HT-29 (cell line): Measurements from ENCODE around the gene SDF4. TPM values are rescaled to one million over a fixed set of nuclear protein-coding genes. Genes with fewer than 3 reads are reported as not detected.
A peak's percentile ranks its signal among the peaks of the same experiment; 100 is the strongest.
"Not testable (repeated sequence)": the region's sequence is repeated elsewhere in the genome, so short reads cannot be mapped to it uniquely, and the experiment has no call there.

Source experiments
- DNase-seq: peaks from one replicate; pipeline ENCODE4 v3.0.0-alpha.2; 2015; ENCODE audit warnings: low spot score
- total RNA-seq: library from RNA; depleted of rRNA; stranded (reverse); fragments of >200 nt; shearing (Covaris generic); gene quantifications from 2 replicates; pipeline ENCODE4 v1.2.3, GENCODE V29; 2014

The SDF4 gene
- total RNA-seq, 1 experiment from 2014 or later = 188 TPM

DNA sequence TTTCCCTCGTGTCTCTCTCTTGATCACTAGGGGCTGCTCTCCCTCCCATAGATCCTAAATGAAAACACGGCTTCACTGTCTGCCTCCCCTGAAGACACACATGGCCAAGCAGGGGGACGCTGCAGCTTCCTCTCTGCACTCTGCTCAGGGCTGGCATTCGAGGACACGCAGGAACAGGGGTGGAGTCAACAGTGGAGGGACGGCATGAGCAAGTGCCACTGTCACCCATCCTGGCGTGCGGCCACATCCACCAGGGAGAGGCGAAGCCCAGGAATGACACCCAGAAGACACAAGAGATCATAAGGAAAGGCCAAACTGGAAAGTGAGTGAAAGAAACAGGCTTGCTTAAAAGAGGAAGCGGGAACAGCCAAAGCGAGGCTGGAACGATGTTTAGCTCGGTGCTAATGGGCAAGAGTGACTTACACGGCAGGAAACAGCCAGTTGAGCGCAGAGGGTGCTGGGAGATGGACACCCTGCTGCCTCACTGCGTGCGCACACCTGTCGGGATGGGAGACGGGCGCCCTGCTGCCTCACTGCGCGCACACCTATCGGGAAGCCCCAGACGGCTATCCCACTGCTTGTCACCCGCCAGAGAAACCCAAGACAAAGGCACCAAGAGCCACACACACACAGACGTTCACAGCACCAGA is 28.3 kb upstream of the SDF4 start:
- DNase-seq = no peak

DNA sequence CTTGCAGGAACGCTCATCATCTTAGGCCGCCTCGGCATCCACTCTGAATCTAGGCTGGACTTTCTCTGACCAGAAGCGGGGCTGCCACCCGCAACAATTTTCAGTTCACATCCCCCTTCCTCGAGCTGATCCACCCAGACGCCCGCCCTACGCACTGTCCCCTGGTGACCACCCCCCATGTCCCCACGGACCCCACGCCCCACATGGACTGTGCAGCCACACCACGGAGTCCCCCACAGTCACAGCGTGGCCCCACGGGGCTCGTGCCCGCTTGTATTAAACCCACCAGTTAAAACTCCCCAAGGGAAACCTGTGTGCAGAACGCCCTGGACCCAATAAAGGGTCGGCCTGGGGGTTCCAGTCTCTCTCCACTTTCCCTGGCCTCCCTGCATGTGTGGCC is 27.7 kb upstream of the SDF4 start:
- DNase-seq = no peak

DNA sequence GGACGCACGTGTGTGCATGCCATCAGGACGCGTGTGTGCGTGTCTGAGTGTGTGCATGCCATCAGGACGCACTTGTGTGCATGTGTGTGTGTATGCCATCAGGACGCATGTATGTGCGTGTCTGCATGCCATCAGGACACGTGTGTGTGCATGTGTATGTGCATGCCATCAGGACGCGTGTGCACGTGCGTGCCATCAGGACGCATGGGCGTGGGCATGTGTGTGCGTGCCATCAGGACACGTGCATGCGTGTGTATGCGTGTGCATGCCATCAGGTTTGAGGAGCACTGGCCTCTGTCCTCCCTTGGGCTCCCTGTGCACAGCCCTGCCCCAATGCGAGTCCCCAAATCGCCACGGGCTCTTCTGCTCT is 27.3 kb upstream of the SDF4 start:
- no peak for DNase-seq

DNA sequence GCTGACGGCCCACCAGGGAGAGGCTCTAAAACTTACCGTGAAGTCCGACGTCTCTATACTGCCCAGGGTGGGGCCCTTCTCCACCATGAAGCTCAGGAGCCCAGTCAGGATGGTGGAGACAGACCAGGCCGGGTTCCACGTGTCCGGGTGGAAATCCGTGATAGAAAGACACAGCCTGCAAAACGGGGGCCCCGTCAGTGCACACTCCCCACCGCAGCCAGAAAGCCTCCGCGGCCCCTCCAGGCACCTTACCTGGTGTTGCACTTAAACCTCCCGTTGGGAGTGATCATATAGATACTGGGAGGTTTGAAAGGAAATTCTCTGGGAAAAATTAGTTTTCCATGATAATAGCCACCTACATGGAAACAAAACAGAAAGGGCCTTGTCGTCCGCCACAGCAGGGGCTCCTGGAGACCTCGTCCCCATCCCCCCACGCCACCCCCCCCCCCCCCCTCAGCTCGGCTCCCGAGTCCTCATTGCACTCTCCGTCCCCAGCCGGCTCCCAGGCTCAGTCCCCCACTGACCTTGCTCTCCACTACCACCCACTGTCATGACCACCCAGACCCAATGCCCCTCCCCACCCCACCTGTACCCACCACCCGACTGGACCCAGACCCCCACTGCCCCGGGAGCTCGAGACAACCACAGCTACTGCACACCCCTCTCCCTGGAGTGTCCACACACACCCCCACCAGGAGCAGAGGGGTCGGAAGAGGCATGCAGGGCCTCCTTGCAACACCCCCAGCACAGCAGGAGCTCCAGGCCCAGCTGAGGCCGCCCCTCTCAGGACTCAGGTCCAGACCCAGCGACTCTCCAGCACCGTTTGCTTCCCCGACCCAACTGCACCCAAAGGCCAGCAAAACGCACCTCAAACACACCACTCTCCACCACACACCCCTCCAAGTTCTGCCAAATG is 25.4 kb upstream of the SDF4 start:
- DNase-seq = no peak

DNA sequence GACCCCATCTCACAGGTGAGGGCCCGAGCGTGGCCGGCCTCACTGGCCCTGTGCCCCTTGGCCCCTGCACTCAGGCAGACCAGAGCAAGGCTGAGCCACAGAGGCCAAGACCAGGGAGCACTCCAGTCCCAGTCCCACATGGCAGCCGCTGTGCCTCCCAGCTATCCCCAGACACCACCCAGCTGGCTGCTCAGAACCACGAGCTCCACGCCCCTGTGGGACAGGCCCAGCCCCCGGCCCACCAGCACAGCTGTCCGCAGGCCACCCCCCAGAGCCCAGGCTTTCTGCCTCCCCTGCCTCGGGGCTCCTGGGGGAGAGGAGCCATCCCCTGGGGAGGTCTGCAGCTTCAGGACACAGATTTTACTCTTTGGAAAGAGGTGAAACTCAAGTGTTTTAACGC is 23.8 kb upstream of the SDF4 start:
- DNase-seq = no peak

DNA sequence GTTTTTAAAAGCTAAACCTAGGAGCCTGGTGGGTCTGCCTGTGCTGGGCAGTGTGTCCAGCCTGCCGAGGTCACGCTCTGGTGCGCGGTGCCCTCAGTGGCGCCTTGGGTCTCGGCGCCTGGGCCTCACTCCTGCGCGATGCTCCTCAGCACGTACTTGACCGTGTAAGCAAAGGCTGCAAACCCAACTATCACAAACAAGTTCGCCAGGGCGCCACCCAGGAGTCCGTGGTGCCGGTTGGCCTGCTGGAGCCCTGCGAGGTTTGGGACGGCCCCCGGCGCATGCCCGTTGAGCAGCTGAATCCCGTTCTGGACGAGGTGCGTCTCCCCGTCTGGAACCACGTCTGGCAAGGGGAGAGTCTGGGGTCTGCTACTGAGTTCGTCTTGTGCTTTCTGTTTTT is 23.3 kb upstream of the SDF4 start:
- DNase-seq = no peak

DNA sequence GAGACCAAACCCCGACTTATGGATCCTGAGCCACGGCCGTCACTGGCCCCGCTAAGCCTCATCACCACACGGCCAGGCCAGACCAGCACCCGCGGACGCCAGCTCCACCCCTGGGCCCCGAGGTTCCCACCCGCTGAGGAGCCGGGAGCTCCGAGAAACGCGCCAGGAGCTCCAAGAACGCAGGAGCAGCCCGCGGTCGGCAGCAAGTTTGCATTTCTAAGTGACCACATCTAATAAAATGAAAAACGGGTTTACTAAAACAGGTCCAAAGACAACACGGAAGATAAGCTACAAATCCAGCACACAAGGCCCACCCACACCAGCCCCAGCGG is 22.8 kb upstream of the SDF4 start:
- DNase-seq = no peak

DNA sequence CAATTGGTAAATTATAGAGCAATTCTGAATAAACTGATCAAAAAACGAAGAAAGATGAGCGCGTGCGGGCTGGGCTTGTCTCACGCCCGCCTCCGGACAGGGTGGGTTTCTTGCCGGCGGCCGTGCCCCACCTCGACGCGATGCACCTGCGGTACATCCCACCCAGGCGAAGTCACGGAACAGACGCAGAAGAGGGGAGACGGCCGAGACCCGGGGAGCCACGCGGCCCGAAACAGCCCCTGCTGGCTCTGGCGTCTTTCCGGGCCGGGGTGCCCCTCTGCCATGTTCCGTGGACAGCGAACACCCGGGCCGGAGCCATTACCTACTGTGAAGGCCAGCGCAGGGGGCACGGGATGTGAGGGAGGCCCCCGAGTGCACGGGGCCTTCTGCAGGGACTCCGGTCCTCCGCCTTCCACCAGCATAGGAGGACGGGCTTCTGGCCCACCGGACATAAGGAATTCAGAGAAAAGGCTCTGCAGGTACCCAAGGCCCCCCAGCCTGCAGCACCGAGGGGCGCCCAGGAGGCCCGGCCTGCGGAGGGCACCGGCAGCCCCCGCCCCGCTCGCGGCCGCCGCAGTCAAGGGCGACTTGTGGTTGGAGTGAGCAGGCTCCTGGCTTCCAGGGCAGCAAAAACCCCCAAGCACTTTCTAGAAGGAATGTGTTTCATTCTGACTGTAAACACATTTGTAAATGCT is 22.3 kb upstream of the SDF4 start:
- no peak for DNase-seq

DNA sequence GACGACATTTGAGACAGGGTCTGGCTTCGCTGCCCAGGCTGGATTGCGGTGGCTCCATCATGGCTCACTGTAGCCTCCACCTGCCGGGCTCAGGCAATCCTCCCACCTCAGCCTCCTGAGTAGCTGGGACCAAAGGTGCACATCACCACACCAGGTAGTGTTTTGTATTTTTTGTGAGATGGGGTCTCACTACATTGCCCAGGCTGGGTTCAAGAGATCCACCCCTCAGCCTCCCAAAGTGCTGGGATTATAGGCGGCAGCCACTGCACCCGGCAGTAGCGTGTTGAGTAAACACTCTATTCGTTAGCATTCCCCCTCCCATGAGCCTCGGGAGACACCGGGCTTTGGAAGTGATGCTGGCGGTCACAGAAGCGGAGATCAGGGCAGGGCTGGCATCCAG is 21.5 kb upstream of the SDF4 start:
- no peak for DNase-seq

DNA sequence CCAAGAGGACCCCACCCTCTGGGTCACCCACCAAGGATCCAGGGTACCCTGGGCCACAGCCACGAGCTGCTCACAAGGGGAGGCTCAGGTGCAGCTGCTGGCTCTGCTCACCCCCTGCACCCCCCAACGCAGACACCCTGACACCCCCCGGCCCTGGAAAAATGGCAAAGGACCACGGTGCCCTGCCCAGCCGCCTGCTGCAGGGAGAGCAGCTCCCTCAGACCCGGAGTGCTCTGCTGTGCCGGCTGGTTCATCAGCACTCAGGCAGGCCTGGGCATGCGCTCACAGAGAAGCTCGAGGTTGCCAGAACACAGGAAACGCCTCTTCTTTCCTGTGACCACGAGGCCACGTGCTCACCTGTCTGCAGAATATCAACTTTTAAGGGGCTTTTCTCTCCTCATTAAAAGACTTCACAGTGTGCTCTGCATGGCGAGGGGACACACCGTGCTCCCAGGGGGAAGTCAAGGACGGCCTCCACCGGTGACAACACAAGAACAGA is 19.0 kb upstream of the SDF4 start:
- no peak for DNase-seq

DNA sequence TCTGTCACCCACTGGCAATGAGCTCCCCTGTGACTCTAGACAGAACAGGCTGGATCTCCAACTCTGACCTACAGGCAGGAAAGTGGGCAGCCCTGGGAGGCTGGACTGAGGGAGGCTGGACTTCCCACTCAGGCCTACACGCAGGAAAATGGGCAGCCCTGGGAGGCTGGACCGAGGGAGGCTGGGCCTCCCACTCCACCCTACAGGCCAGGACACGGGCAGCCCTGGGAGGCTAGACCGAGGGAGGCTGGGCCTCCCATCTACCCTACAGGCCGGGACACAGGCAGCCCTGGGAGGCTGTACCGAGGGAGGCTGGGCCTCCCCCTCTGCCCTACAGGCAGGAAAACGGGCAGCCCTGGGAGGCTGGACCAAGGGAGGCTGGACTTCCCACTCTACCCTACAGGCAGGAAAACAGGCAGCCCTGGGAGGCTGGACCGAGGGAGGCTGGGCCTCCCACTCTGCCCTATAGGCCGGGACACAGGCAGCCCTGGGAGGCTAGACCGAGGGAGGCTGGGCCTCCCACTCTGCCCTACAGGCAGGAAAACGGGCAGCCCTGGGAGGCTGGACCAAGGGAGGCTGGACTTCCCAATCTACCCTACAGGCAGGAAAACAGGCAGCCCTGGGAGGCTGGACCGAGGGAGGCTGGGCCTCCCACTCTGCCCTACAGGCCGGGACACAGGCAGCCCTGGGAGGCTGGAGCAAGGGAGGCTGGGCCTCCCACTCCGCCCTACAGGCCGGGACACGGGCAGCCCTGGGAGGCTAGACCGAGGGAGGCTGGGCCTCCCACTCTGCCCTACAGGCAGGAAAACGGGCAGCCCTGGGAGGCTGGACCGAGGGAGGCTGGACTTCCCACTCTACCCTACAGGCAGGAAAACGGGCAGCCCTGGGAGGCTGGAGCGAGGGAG is 16.5 kb upstream of the SDF4 start:
- DNase-seq = not testable (repeated sequence)

DNA sequence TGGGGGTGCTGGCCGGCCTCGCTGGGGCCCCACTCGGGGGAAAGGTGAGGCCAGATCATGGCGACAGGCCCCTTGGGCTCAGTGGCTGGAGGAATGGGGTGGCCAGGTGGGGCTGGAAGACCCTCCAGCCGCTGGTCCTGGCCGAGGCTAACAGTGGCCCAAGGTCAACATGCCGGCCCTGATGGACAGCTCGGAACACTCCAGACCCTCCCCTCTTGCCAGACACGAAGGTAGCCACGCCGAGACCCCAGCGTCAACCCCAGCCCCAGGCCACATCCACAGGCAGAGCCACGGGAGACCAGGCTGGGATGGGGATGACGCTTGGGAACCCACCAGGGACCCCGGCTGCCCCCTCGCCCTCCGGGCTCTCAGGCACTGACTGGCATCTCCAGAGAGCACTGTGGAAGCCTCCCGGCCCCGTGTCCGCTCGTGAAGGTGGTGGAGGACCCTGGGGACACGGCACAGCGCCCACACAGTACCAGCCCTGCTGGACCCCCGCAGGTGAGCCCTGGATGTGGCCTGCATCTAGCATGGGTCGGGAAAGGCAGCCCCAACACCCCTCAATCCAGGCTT is 15.6 kb upstream of the SDF4 start:
- no peak for DNase-seq

DNA sequence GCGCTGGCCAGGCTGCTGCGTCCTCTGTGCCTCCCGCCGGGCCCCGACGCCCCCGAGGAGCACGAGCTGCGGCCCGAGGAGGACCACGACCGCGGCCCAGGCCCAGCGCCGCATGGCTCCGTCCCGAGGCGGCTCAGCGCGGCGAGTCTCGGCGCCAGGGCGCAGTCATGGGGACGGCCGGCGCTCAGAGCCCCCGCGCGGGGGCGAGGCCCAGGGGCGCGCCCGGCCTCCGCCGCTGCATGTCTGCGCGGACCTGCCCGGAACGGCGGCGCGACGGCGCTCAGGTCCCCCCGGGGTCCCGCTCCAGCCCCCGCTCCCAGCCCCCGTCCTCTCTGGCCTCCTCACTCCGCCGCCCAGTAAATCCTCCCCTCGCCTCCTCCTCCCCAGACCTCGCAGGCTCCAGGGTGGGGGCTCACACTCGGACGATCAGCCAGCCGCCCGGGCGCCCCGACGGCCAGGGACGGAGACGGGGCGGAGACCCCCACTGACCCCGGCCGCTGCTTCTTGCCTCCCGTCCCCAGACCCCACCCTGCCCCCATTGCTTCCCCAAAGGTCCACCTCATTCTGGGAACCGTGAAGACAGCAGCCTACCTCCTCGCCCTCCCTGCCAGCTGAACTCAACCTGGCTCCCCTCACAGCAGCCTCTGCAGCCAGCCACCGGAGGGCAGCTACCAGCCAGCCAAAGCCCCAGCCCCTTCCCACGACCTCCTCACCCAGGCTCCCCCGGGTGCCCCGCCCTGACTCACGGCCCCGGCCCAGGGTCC is 15.0 kb upstream of the SDF4 start, which contains the start of gene C1QTNF12:
TSS of gene C1QTNF12 (minus strand) at position 146 of the 764 bp plus-strand sequence. CDS start at position 114, 32 bp downstream.
- no peak for DNase-seq

DNA sequence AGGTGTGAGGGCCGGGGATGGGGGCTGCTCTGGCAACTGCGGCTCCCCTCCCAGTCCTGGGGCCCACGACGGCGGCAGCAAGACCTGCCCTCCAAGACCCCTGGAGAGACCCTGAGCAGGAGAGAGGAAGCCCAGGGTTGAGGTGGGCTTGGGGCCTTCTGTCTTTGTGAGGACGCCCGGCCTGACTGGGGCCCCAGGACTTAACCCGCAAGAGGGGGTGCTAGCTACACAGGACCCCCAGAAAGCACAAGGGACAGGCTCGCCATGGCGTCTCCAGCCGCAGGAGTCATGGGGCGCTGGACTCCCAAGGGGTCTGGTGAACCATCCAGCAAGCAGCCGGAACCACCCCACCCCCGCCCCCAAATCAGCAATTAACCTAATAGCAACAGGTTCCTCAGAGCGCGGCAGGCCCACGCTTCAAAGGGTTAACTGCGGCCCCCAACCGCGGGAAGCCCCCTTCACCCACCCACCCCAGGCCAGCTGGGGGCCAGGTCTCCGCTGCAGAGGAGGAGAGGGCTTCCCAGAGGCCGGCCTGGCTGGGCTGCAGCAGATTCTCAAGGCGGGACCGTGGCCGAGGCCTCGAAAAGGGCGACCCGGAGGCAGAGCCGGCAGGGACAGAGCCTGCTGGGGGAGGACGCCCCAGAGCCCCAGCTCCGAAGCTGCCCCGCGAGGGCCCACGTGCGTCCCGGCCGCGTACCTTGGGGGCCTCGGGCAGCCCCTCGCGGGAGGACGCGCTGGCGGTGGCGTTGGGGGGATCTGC is 14.2 kb upstream of the SDF4 start:
- no peak for DNase-seq

DNA sequence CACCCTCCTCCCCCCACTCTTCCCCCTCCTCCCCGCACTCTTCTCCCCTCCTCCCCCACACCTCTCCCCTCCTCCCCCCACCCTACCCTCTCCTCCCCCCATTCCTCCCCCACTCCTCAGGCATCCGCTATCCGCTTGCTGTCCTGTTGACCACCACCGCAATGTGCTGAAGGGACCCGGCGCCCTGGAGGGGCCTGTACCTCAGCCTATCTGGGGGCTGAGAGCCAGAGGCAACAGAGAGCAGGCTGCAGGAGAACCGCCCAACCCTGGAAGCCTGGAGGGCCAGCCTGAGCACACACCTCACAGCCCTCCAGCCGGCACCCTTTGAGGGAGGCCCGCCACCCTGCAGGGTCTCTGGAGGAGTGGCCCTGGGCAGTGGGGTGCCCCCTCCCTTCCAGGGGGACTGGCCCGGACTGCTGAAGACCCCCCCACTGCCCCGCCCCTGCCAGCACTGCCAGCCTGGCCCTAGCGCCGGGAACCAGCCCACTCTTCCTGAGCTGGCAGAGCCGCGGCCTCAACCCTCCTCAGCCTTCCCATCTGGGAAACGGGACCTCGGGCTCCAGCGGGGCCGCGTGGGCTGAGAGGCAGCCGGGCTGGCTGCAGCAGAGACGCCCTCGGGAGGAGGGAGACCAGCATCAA is 13.5 kb upstream of the SDF4 start:
- DNase-seq = no peak

DNA sequence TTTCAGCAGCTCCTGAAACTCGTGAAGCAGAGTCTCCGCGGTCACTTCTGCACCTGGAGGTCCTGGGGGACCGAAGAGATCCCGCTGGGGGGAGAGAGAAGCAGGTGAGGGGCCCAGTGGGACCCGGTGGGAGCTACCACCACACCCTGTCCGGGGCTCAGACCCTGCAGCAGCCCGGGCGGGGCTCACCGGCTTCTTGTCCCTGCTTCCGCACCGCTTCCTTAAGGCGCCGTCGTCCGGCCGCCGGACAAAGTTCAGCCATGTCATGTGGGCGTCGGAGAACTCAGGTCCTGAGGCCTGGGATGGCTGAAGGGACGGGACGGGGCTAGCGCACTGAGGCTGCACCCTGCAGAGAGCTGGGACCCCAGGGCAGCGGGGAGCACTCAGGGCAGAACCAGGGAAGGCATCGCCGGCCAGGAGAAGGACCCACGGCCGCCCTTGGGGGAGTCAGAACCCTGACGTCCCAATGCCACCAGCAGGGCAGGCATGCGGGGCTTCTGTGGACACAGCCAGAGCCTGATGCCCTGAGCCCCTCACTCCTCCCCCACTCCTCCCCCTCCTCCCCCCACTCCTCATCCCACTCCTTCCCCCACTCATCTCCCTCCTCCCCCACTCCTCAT is 12.5 kb upstream of the SDF4 start:
- peak; percentile 69 for DNase-seq

DNA sequence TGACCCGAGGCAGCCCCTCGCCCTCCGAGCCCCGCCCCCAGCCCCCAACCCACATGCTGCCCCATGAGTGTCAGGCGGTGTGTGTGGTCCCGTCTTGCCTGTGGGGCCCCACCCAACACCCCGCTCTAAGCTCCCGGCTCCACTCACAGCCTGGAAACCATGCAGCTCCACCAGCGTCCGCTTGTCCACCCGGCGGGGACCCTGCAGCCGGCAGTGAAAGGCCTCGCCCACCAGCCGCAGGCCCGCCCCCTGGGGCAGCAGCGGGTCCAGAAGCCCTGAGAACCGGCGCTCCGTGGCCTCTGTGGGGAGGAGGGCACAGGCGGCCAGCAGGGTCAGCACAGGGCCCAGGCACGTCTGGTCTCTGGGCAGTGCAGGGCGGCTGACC is 12.0 kb upstream of the SDF4 start:
- DNase-seq = no peak

DNA sequence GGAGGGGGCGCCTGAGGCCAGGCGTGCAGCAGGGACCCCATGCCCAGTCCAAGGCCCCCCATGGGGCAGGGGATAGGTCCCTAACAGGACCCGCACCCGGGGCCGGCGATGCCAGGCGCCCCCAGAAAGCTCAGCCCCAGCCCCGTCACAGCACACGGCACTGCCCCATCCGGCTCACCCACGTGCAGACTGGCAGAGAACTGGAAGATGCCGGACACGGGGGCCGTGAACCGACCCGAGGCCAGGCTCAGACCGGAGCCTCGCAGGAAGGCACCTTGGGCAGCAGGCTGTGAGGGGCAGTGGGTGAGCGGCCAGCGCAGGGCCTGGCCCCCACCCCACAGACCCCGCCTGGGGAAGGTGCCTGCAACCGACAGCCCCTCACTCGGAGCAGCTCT is 11.5 kb upstream of the SDF4 start:
- no peak for DNase-seq
